ENCODE results near the gene FYB2.

The FYB2 gene

DNA sequence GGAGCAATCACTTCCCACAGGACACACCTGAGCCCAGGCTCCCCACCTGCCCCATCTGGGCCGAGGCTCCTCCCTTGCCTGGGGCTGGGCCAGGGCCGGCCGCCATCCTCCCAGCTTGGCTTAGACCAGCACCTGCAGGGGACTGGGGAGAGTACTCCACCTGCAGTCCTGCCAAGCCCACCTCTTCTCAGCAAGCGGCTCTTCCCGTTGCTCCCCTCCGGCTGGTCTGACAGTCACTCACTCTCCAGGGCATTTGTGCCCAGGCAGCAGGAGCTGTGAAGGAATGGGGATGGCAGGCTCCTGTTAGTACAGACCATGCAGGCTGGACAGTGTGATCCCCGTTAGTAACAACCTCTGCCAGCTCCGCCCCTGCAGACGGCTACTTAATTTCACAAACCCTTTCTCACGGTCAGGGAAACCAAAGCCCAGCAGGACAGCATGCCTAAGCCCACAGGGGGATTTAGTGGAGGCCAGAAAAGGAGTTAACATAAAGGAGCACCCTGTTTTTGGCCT is at the start of gene FYB2:
TSS of gene FYB2 (minus strand) at position 18 of the 513 bp plus-strand sequence. CDS start 114 bp downstream, outside the sequence.
- H3K4me3 ChIP-seq (ENCODE audit: low read depth in 1 of 2, low read length in 2 of 2) = no peak within 1 kb of the TSS
- peaks cover 0 to 9% of the 10 kb centered on the region in 2 donors for H3K4me1 ChIP-seq (ENCODE audit: control insufficient read depth in 1 of 2, insufficient read depth in 2 of 2, low read length in 2 of 2)
- no peaks in the 10 kb centered on the region for H3K9me3 ChIP-seq (ENCODE audit: control insufficient read depth in 1 of 2, low read length in 2 of 2)
- no peaks in the 10 kb centered on the region for H3K36me3 ChIP-seq (ENCODE audit: control insufficient read depth in 1 of 2, insufficient read depth in 2 of 2, low read length in 2 of 2)
- no peak within 1 kb of the TSS for H3K27ac ChIP-seq (ENCODE audit: low read length)
- no peaks in the 10 kb centered on the region for H3K27me3 ChIP-seq (ENCODE audit: low read depth, low read length)

GRCh38 chr1:56868761-56869160 is 49.6 kb upstream of the FYB2 start:
- Histone ChIP-seq H3K36me3 (ENCODE audit: control insufficient read depth in 1 of 2, insufficient read depth in 2 of 2, low read length in 2 of 2) (no peaks in the 10 kb centered on the region), H3K4me1 (ENCODE audit: control insufficient read depth in 1 of 2, insufficient read depth in 2 of 2, low read length in 2 of 2) (no peaks in the 10 kb centered on the region), H3K4me3 (ENCODE audit: low read depth in 1 of 2, low read length in 2 of 2) (no peak overlapping the region), H3K9me3 (ENCODE audit: control insufficient read depth in 1 of 2, low read length in 2 of 2) (no peaks in the 10 kb centered on the region), H3K27ac (ENCODE audit: low read length) (no peak overlapping the region), H3K27me3 (ENCODE audit: low read depth, low read length) (no peaks in the 10 kb centered on the region)

GRCh38 chr1:56867491-56867890 is 48.3 kb upstream of the FYB2 start:
- no peaks in the 10 kb centered on the region for H3K36me3 ChIP-seq (ENCODE audit: control insufficient read depth in 1 of 2, insufficient read depth in 2 of 2, low read length in 2 of 2)
- no peak overlapping the region for H3K4me3 ChIP-seq (ENCODE audit: low read depth in 1 of 2, low read length in 2 of 2)

GRCh38 chr1:56866656-56867055 is 47.5 kb upstream of the FYB2 start:
- Histone ChIP-seq H3K36me3 (ENCODE audit: control insufficient read depth in 1 of 2, insufficient read depth in 2 of 2, low read length in 2 of 2) (no peaks in the 10 kb centered on the region), H3K4me1 (ENCODE audit: control insufficient read depth in 1 of 2, insufficient read depth in 2 of 2, low read length in 2 of 2) (no peaks in the 10 kb centered on the region), H3K4me3 (ENCODE audit: low read depth in 1 of 2, low read length in 2 of 2) (no peak overlapping the region), H3K9me3 (ENCODE audit: control insufficient read depth in 1 of 2, low read length in 2 of 2) (no peaks in the 10 kb centered on the region), H3K27me3 (ENCODE audit: low read depth, low read length) (no peaks in the 10 kb centered on the region), H3K27ac (ENCODE audit: low read length) (no peak overlapping the region)

More at GRCh38 chr1:56867491-56867890, 48.3 kb upstream of the FYB2 start:
- Histone ChIP-seq H3K9me3 (ENCODE audit: control insufficient read depth in 1 of 2, low read length in 2 of 2) (no peaks in the 10 kb centered on the region), H3K4me1 (ENCODE audit: control insufficient read depth in 1 of 2, insufficient read depth in 2 of 2, low read length in 2 of 2) (no peaks in the 10 kb centered on the region), H3K27me3 (ENCODE audit: low read depth, low read length) (no peaks in the 10 kb centered on the region), H3K27ac (ENCODE audit: low read length) (no peak overlapping the region)

DNA sequence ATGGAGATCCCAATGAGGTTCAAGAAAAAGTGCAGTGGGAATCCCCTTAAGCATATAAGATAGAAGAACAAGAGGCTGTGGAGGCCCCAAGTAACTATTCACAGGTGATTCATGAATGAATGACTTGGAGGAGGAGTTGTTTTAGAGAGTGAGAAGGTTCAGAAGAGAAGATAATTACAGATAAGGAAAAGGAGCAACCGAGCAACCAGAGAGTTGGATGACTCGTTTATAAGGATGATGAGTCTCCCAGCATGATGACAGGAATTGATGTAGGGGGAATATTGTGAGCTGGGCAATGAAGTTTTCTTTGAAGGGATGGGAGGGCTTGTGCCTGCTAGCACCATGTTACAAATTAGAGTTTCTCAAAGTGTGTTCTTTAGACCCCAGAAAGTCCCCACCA is 45.2 kb upstream of the FYB2 start:
- Histone ChIP-seq H3K27me3 (ENCODE audit: low read depth, low read length) (no peaks in the 10 kb centered on the region), H3K36me3 (ENCODE audit: control insufficient read depth in 1 of 2, insufficient read depth in 2 of 2, low read length in 2 of 2) (no peaks in the 10 kb centered on the region), H3K4me3 (ENCODE audit: low read depth in 1 of 2, low read length in 2 of 2) (no peak overlapping the region), H3K4me1 (ENCODE audit: control insufficient read depth in 1 of 2, insufficient read depth in 2 of 2, low read length in 2 of 2) (no peaks in the 10 kb centered on the region), H3K27ac (ENCODE audit: low read length) (no peak overlapping the region), H3K9me3 (ENCODE audit: control insufficient read depth in 1 of 2, low read length in 2 of 2) (no peaks in the 10 kb centered on the region)

GRCh38 chr1:56863265-56863992 is 44.2 kb upstream of the FYB2 start:
- Histone ChIP-seq H3K4me1 (ENCODE audit: control insufficient read depth in 1 of 2, insufficient read depth in 2 of 2, low read length in 2 of 2) (no peaks in the 10 kb centered on the region), H3K27me3 (ENCODE audit: low read depth, low read length) (no peaks in the 10 kb centered on the region), H3K9me3 (ENCODE audit: control insufficient read depth in 1 of 2, low read length in 2 of 2) (no peaks in the 10 kb centered on the region), H3K4me3 (ENCODE audit: low read depth in 1 of 2, low read length in 2 of 2) (no peak overlapping the region), H3K36me3 (ENCODE audit: control insufficient read depth in 1 of 2, insufficient read depth in 2 of 2, low read length in 2 of 2) (no peaks in the 10 kb centered on the region), H3K27ac (ENCODE audit: low read length) (no peak overlapping the region)

GRCh38 chr1:56859287-56859686 is 40.1 kb upstream of the FYB2 start:
- H3K27ac ChIP-seq (ENCODE audit: low read length) = no peak overlapping the region
- no peaks in the 10 kb centered on the region for H3K4me1 ChIP-seq (ENCODE audit: control insufficient read depth in 1 of 2, insufficient read depth in 2 of 2, low read length in 2 of 2)
- H3K36me3 ChIP-seq (ENCODE audit: control insufficient read depth in 1 of 2, insufficient read depth in 2 of 2, low read length in 2 of 2) = no peaks in the 10 kb centered on the region
- H3K9me3 ChIP-seq (ENCODE audit: control insufficient read depth in 1 of 2, low read length in 2 of 2) = no peaks in the 10 kb centered on the region
- no peaks in the 10 kb centered on the region for H3K27me3 ChIP-seq (ENCODE audit: low read depth, low read length)
- H3K4me3 ChIP-seq (ENCODE audit: low read depth in 1 of 2, low read length in 2 of 2) = no peak overlapping the region

DNA sequence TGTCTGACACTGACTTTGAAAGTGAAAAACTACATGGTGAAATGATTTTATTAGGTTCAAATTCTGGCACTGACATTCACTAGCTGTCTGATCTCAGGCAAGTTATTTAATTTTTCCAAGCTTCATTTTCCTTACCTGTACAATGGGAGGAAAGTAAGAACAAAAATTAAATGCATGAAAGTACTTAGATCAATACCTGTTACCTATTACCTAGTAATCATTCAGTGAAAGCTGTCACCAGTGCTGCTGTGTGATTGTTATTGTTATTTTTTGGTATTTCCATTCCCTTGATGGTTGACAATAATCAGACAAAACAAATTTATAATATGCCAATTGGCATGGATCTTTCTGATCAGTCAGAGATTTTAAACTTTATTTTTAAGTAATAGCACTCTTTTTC is 37.0 kb upstream of the FYB2 start:
- Histone ChIP-seq H3K4me1 (ENCODE audit: control insufficient read depth in 1 of 2, insufficient read depth in 2 of 2, low read length in 2 of 2) (no peaks in the 10 kb centered on the region), H3K4me3 (ENCODE audit: low read depth in 1 of 2, low read length in 2 of 2) (no peak overlapping the region), H3K27ac (ENCODE audit: low read length) (no peak overlapping the region), H3K27me3 (ENCODE audit: low read depth, low read length) (no peaks in the 10 kb centered on the region), H3K36me3 (ENCODE audit: control insufficient read depth in 1 of 2, insufficient read depth in 2 of 2, low read length in 2 of 2) (no peaks in the 10 kb centered on the region), H3K9me3 (ENCODE audit: control insufficient read depth in 1 of 2, low read length in 2 of 2) (no peaks in the 10 kb centered on the region)

GRCh38 chr1:56855190-56855589 is 36.0 kb upstream of the FYB2 start:
- H3K27ac ChIP-seq (ENCODE audit: low read length) = no peak overlapping the region
- H3K4me1 ChIP-seq (ENCODE audit: control insufficient read depth in 1 of 2, insufficient read depth in 2 of 2, low read length in 2 of 2) = no peaks in the 10 kb centered on the region
- no peaks in the 10 kb centered on the region for H3K36me3 ChIP-seq (ENCODE audit: control insufficient read depth in 1 of 2, insufficient read depth in 2 of 2, low read length in 2 of 2)
- H3K27me3 ChIP-seq (ENCODE audit: low read depth, low read length) = no peaks in the 10 kb centered on the region
- H3K4me3 ChIP-seq (ENCODE audit: low read depth in 1 of 2, low read length in 2 of 2) = no peak overlapping the region
- H3K9me3 ChIP-seq (ENCODE audit: control insufficient read depth in 1 of 2, low read length in 2 of 2) = no peaks in the 10 kb centered on the region

GRCh38 chr1:56854521-56855099 is 35.4 kb upstream of the FYB2 start, which contains the start of gene C8A:
TSS of gene C8A (plus strand) at chr1:56854797. CDS start at chr1:56854902, 105 bp downstream.
- no peak within 1 kb of the TSS for H3K27ac ChIP-seq (ENCODE audit: low read length)
- no peaks in the 10 kb centered on the region for H3K9me3 ChIP-seq (ENCODE audit: control insufficient read depth in 1 of 2, low read length in 2 of 2)
- H3K4me3 ChIP-seq (ENCODE audit: low read depth in 1 of 2, low read length in 2 of 2) = no peak within 1 kb of the TSS
- no peaks in the 10 kb centered on the region for H3K4me1 ChIP-seq (ENCODE audit: control insufficient read depth in 1 of 2, insufficient read depth in 2 of 2, low read length in 2 of 2)
- H3K27me3 ChIP-seq (ENCODE audit: low read depth, low read length) = no peaks in the 10 kb centered on the region
- H3K36me3 ChIP-seq (ENCODE audit: control insufficient read depth in 1 of 2, insufficient read depth in 2 of 2, low read length in 2 of 2) = no peaks in the 10 kb centered on the region

GRCh38 chr1:56852476-56852875 is 33.3 kb upstream of the FYB2 start:
- Histone ChIP-seq H3K4me1 (ENCODE audit: control insufficient read depth in 1 of 2, insufficient read depth in 2 of 2, low read length in 2 of 2) (no peaks in the 10 kb centered on the region), H3K36me3 (ENCODE audit: control insufficient read depth in 1 of 2, insufficient read depth in 2 of 2, low read length in 2 of 2) (no peaks in the 10 kb centered on the region), H3K4me3 (ENCODE audit: low read depth in 1 of 2, low read length in 2 of 2) (no peak overlapping the region), H3K27me3 (ENCODE audit: low read depth, low read length) (no peaks in the 10 kb centered on the region), H3K9me3 (ENCODE audit: control insufficient read depth in 1 of 2, low read length in 2 of 2) (no peaks in the 10 kb centered on the region), H3K27ac (ENCODE audit: low read length) (no peak overlapping the region)
